ENCODE data around the gene PRICKLE3. TPM values are rescaled to one million over a fixed set of nuclear protein-coding genes. Genes with fewer than 3 reads are reported as not detected.
"Not testable (repeated sequence)": the region's sequence is repeated elsewhere in the genome, so short reads cannot be mapped to it uniquely, and the experiment has no call there.

Gene PRICKLE3
- total RNA-seq, 1 donor from 2014 or later: 26.5 TPM

GRCh38 chrX:49174723-49175122 is 11.4 kb downstream of the PRICKLE3 start:
- Histone ChIP-seq H3K27me3 (no peaks in the 10 kb centered on the region), H3K9me3 (no peaks in the 10 kb centered on the region), H3K4me3 (no peak overlapping the region), H3K4me1 (peaks cover 12% of the 10 kb centered on the region), H3K36me3 (no peaks in the 10 kb centered on the region), H3K27ac (peak overlapping the region; percentile 90)
- DNase-seq (ENCODE audit: extremely low spot score in 2 of 2): no peak
- no peak for TF ChIP-seq POLR2A (IDR thresholded peaks at IDR 0.05)
- TF ChIP-seq POLR2AphosphoS5 (IDR thresholded peaks at IDR 0.05; ENCODE audit: insufficient read depth in 1 of 2, low read depth in 1 of 2): no peak
- no peak for TF ChIP-seq CTCF (IDR thresholded peaks at IDR 0.05)
- intact Hi-C loops (cut with DNase I): loop anchor here (10.0 kb wide), 1 partner anchor 100 kb away; the partner anchor contains the start of genes PRAF2 and WDR45

GRCh38 chrX:49173544-49173943 is 12.6 kb downstream of the PRICKLE3 start:
- intact Hi-C loops (cut with DNase I): loop anchor here (10.0 kb wide), 1 partner anchor 99 kb away; the partner anchor contains the start of genes PRAF2 and WDR45

GRCh38 chrX:49172280-49172780 is 13.8 kb downstream of the PRICKLE3 start:
- intact Hi-C loops (cut with DNase I): loop anchor here (10.0 kb wide), 1 partner anchor 98 kb away; the partner anchor contains the start of genes PRAF2 and WDR45
- no peaks in the 10 kb centered on the region for H3K9me3 ChIP-seq
- no peak for DNase-seq (ENCODE audit: extremely low spot score in 2 of 2)
- H3K27me3 ChIP-seq: no peaks in the 10 kb centered on the region
- H3K4me3 ChIP-seq: peak overlapping the region; percentile 63 to 73
- TF ChIP-seq POLR2AphosphoS5 (IDR thresholded peaks at IDR 0.05; ENCODE audit: insufficient read depth in 1 of 2, low read depth in 1 of 2) (peak; percentile 31 to 43), CTCF (IDR thresholded peaks at IDR 0.05) (no peak)
- no peaks in the 10 kb centered on the region for H3K36me3 ChIP-seq
- peak overlapping the region; percentile 90 for H3K27ac ChIP-seq
- H3K4me1 ChIP-seq: peaks cover 12% of the 10 kb centered on the region

More at GRCh38 chrX:49173544-49173943, 12.6 kb downstream of the PRICKLE3 start:
- not testable (repeated sequence) for H3K9me3 ChIP-seq; H3K27me3 ChIP-seq; DNase-seq (ENCODE audit: extremely low spot score in 2 of 2); H3K36me3 ChIP-seq
- H3K4me1 ChIP-seq: peaks cover 12% of the 10 kb centered on the region
- peak overlapping the region in 1 of 2 donors; percentile 73 for H3K4me3 ChIP-seq
- peak overlapping the region; percentile 90 for H3K27ac ChIP-seq

GRCh38 chrX:49171752-49172279 is 14.4 kb downstream of the PRICKLE3 start, which contains the start of gene PLP2:
Gene PLP2, plus strand, starts transcription at chrX:49171898. Its CDS starts 103 bp downstream, at chrX:49172001.
- Histone ChIP-seq H3K27ac (peak within 1 kb of the TSS; percentile 90), H3K9me3 (no peaks in the 10 kb centered on the region), H3K36me3 (no peaks in the 10 kb centered on the region), H3K4me3 (peak within 1 kb of the TSS; percentile 63 to 73), H3K27me3 (no peaks in the 10 kb centered on the region), H3K4me1 (peaks cover 12% of the 10 kb centered on the region)
- intact Hi-C loops (cut with DNase I): loop anchor here (10.0 kb wide), 1 partner anchor 97 kb away; the partner anchor contains the start of genes PRAF2 and WDR45
- no peak for TF ChIP-seq CTCF (IDR thresholded peaks at IDR 0.05)
- TF ChIP-seq POLR2AphosphoS5 (IDR thresholded peaks at IDR 0.05; ENCODE audit: insufficient read depth in 1 of 2, low read depth in 1 of 2): peak in 1 of 2 donors; percentile 85
- peak in 1 of 2 donors; percentile 31 for TF ChIP-seq POLR2A (IDR thresholded peaks at IDR 0.05)
- DNase-seq (ENCODE audit: extremely low spot score in 2 of 2): no peak

GRCh38 chrX:49167740-49168108 is 18.4 kb downstream of the PRICKLE3 start:
- Histone ChIP-seq H3K36me3 (no peaks in the 10 kb centered on the region), H3K4me1 (peaks cover under 1% of the 10 kb centered on the region), H3K27ac (peak overlapping the region; percentile 97), H3K4me3 (peak overlapping the region; percentile 7 to 37), H3K27me3 (no peaks in the 10 kb centered on the region), H3K9me3 (no peaks in the 10 kb centered on the region)
- TF ChIP-seq POLR2A (IDR thresholded peaks at IDR 0.05): no peak
- no peak for TF ChIP-seq POLR2AphosphoS5 (IDR thresholded peaks at IDR 0.05; ENCODE audit: insufficient read depth in 1 of 2, low read depth in 1 of 2)
- TF ChIP-seq CTCF (IDR thresholded peaks at IDR 0.05): no peak
- no peak for DNase-seq (ENCODE audit: extremely low spot score in 2 of 2)
- intact Hi-C loops (cut with DNase I): no loop called here
